H1 (cell line): ENCODE results near the gene GALNT12. TPM values are rescaled to one million over a fixed set of nuclear protein-coding genes. Genes with fewer than 3 reads are reported as not detected.

ENCODE experiments used
- CTCF ChIA-PET: fragments of 300-600 bp; sonication (Branson Sonifier 250); formaldehyde crosslinking; loops from one replicate; lab custom pipeline; 2021; ENCODE audit not compliant: partially characterized antibody; lab: Charles Lee
- POLR2A ChIA-PET: fragments of 300-600 bp; sonication (Branson Sonifier 250); formaldehyde crosslinking; loops from one replicate; lab custom pipeline; 2021; ENCODE audit warnings: inconsistent platforms; ENCODE audit not compliant: partially characterized antibody; lab: Charles Lee
- DNase-seq, 2 experiments: peaks; one replicate each; pipeline versions ENCODE4 v3.0.0 to v3.0.0-alpha.2; 2010 to 2022; ENCODE audit warnings: low spot score in 2 of 2, low read depth in 1 of 2, mixed read lengths in 1 of 2
- FAIRE-seq: peaks from 2 replicates; lab custom pipeline; 2011; peaks lifted over from hg19 to GRCh38; lab: Jason Lieb, UNC
- H2AFZ ChIP-seq: 2 replicates; pipeline ENCODE4 v1.8.1; 2012; ENCODE audit warnings: low read length, inconsistent platforms
- H2AK5ac ChIP-seq: 2 replicates; pipeline ENCODE4 v1.6.1; 2013; ENCODE audit warnings: low read depth, low read length
- H2BK120ac ChIP-seq: replicated peaks from 2 replicates; pipeline ENCODE3; 2013; ENCODE audit warnings: low read depth, low read length, inconsistent platforms
- H2BK12ac ChIP-seq: 2 replicates; pipeline ENCODE4 v1.6.1; 2013; ENCODE audit warnings: low read depth, low read length
- H2BK15ac ChIP-seq: 2 replicates; pipeline ENCODE4 v1.6.1; 2013; ENCODE audit warnings: low read length
- H2BK20ac ChIP-seq: 2 replicates; pipeline ENCODE4 v1.6.1; 2013; ENCODE audit warnings: low read length
- H2BK5ac ChIP-seq: 2 replicates; pipeline ENCODE4 v1.6.1; 2013; ENCODE audit warnings: low read depth, low read length
- H3K14ac ChIP-seq: 2 replicates; pipeline ENCODE4 v1.6.1; 2013; ENCODE audit warnings: inconsistent platforms; ENCODE audit not compliant: insufficient read length
- H3K18ac ChIP-seq: 2 replicates; pipeline ENCODE4 v1.6.1; 2013; ENCODE audit warnings: low read length; ENCODE audit errors: extremely low read depth
- H3K23ac ChIP-seq: 2 replicates; pipeline ENCODE4 v1.6.1; 2013; ENCODE audit warnings: inconsistent platforms; ENCODE audit not compliant: insufficient read length
- H3K23me2 ChIP-seq: 2 replicates; pipeline ENCODE4 v1.6.1; 2013; ENCODE audit warnings: low read depth, low read length
- H3K27ac ChIP-seq: 2 replicates; pipeline ENCODE4 v1.6.1; 2011; ENCODE audit warnings: low read depth, low read length, inconsistent platforms
- H3K27me3 ChIP-seq, 4 experiments: replicated peaks in 1 of 4; 1 replicate in 1 of 4; 2 replicates in 3 of 4; pipeline versions ENCODE4 v1.6.1 to v1.8.1; 2011 to 2013; ENCODE audit warnings: low read length in 3 of 4, mild to moderate bottlenecking in 3 of 4, inconsistent platforms in 2 of 4, mixed read lengths in 2 of 4, moderate library complexity in 1 of 4; ENCODE audit not compliant: control insufficient read depth in 3 of 4, insufficient read depth in 3 of 4; ENCODE audit errors: extremely low read depth in 1 of 4
- H3K36me3 ChIP-seq, 4 experiments: 2 replicates each; pipeline versions ENCODE4 v1.6.1 to v1.8.1; 2011 to 2013; ENCODE audit warnings: mild to moderate bottlenecking in 4 of 4, low read length in 3 of 4, moderate library complexity in 2 of 4, control low read depth in 1 of 4, inconsistent platforms in 1 of 4; ENCODE audit not compliant: insufficient read depth in 4 of 4, control insufficient read depth in 2 of 4
- H3K4ac ChIP-seq: replicated peaks from 2 replicates; pipeline ENCODE3; 2013; ENCODE audit warnings: low read length, low read depth, mixed read lengths, inconsistent platforms; ENCODE audit not compliant: insufficient read length
- H3K4me1 ChIP-seq, 4 experiments: replicated peaks in 1 of 4; 1 replicate in 1 of 4; 2 replicates in 3 of 4; pipeline versions ENCODE4 v1.6.1 to v1.8.1; 2011 to 2013; ENCODE audit warnings: low read length in 3 of 4, inconsistent platforms in 2 of 4, mixed read lengths in 1 of 4; ENCODE audit not compliant: insufficient read depth in 4 of 4, control insufficient read depth in 3 of 4
- H3K4me2 ChIP-seq, 2 experiments: 2 replicates each; pipeline versions ENCODE4 v1.6.1 to v1.8.1; 2011 to 2013; ENCODE audit warnings: low read depth in 2 of 2, low read length in 2 of 2, control low read depth in 1 of 2, inconsistent platforms in 1 of 2, mild to moderate bottlenecking in 1 of 2; ENCODE audit not compliant: insufficient read depth in 1 of 2
- H3K4me3 ChIP-seq, 4 experiments: fragments of 200-600, 300-600 bp in 1 of 4; sonication (generic), shearing (Covaris generic), sonication (Bioruptor Twin) in 1 of 4; 2 replicates each; pipeline versions ENCODE4 v1.5.1 to v1.8.1; 2011 to 2016; ENCODE audit warnings: low read length in 4 of 4, low read depth in 3 of 4, control low read depth in 2 of 4, inconsistent platforms in 2 of 4, mild to moderate bottlenecking in 2 of 4, mixed read lengths in 1 of 4, moderate library complexity in 1 of 4; ENCODE audit not compliant: insufficient read depth in 2 of 4; ENCODE audit errors: extremely low read depth in 1 of 4
- H3K56ac ChIP-seq: replicated peaks from 2 replicates; pipeline ENCODE3; 2013; ENCODE audit warnings: low read depth, mild to moderate bottlenecking, mixed read lengths, low read length, inconsistent platforms; ENCODE audit not compliant: insufficient read length
- H3K79me1 ChIP-seq: 2 replicates; pipeline ENCODE4 v1.6.1; 2013; ENCODE audit warnings: low read depth, low read length, control low read depth
- H3K79me2 ChIP-seq, 2 experiments: 2 replicates each; pipeline versions ENCODE4 v1.6.1 to v1.8.1; 2012 to 2013; ENCODE audit warnings: low read length in 2 of 2, mild to moderate bottlenecking in 2 of 2, inconsistent platforms in 1 of 2; ENCODE audit not compliant: insufficient read depth in 2 of 2, control insufficient read depth in 1 of 2
- H3K9ac ChIP-seq, 4 experiments: replicated peaks in 1 of 4; 1 replicate in 1 of 4; 2 replicates in 3 of 4; pipeline versions ENCODE4 v1.6.1 to v1.8.1; 2011 to 2013; ENCODE audit warnings: low read depth in 3 of 4, low read length in 3 of 4, control low read depth in 2 of 4, mild to moderate bottlenecking in 2 of 4, moderate library complexity in 2 of 4, inconsistent platforms in 1 of 4; ENCODE audit errors: extremely low read depth in 1 of 4
- H3K9me3 ChIP-seq, 2 experiments: 2 replicates each; pipeline versions ENCODE4 v1.6.1 to v1.8.1; 2012 to 2013; ENCODE audit warnings: mild to moderate bottlenecking in 2 of 2, moderate library complexity in 2 of 2, control low read depth in 1 of 2, inconsistent platforms in 1 of 2, low read depth in 1 of 2, low read length in 1 of 2, mixed read lengths in 1 of 2; ENCODE audit not compliant: insufficient read depth in 2 of 2
- H4K20me1 ChIP-seq, 2 experiments: replicated peaks in 1 of 2; 2 replicates each; pipeline versions ENCODE3 to v1.8.1; 2011 to 2013; ENCODE audit warnings: inconsistent platforms in 2 of 2, low read length in 2 of 2, mild to moderate bottlenecking in 1 of 2; ENCODE audit not compliant: insufficient read depth in 2 of 2, control insufficient read depth in 1 of 2
- H4K5ac ChIP-seq: 2 replicates; pipeline ENCODE4 v1.6.1; 2013; ENCODE audit warnings: low read length, low read depth, mixed read lengths, inconsistent platforms; ENCODE audit not compliant: insufficient read length
- H4K8ac ChIP-seq: 2 replicates; pipeline ENCODE4 v1.8.0; 2013; ENCODE audit warnings: mild to moderate bottlenecking, moderate library complexity, low read length, inconsistent platforms; ENCODE audit not compliant: insufficient read depth; ENCODE audit errors: extremely low read depth
- H4K91ac ChIP-seq: replicated peaks from 2 replicates; pipeline ENCODE3; 2013; ENCODE audit warnings: low read length, mixed read lengths, inconsistent platforms; ENCODE audit not compliant: insufficient read length
- RFX5 ChIP-seq: IDR thresholded peaks from 2 replicates; pipeline ENCODE4 v1.6.1; 2011; ENCODE audit warnings: low read depth, low read length, improper control_type of control experiment, borderline replicate concordance
- SUZ12 ChIP-seq: fragments of 200-600 bp; sonication (generic); IDR thresholded peaks from 2 replicates; pipeline ENCODE4 v1.6.1; 2012; ENCODE audit warnings: mild to moderate bottlenecking, inconsistent platforms, low read length, moderate library complexity, mixed read lengths
- TBP ChIP-seq: IDR thresholded peaks from 2 replicates; pipeline ENCODE4 v1.6.1; 2011; ENCODE audit warnings: low read depth, low read length, improper control_type of control experiment
- WGBS, 2 experiments: shearing (Covaris generic) in 1 of 2; methylation state at CpG; one replicate each; pipeline versions ENCODE4 v1.1.6 to v1.1.7; 2013 to 2015; ENCODE audit warnings: low lambda C conversion rate in 2 of 2, mixed read lengths in 2 of 2, inconsistent platforms in 1 of 2, low coverage in 1 of 2, missing lambda C conversion rate in 1 of 2; ENCODE audit not compliant: insufficient replicate concordance in 2 of 2, insufficient coverage in 1 of 2, insufficient read length in 1 of 2; ENCODE audit errors: extremely low coverage in 1 of 2, missing lambda C conversion rate in 1 of 2; 5-methylcytosine and 5-hydroxymethylcytosine counted together
- polyA plus RNA-seq, 7 experiments: library from polyadenylated mRNA; depleted of rRNA in 3 of 7; stranded (reverse) in 5 of 7; unstranded in 2 of 7; fragments of >200 nt in 5 of 7; fragments of 200-250 nt in 2 of 7; gene quantifications; 1 replicate in 5 of 7; 2 replicates in 1 of 7; 4 replicates in 1 of 7; pipeline versions ENCODE4 v1.2.1 to v1.2.3, GENCODE V29; 2011 to 2013; ENCODE audit warnings: missing spikeins in 2 of 7, mixed read lengths in 2 of 7
- total RNA-seq: library from RNA; stranded (reverse); fragmentation: NEBNext Ultra II Directional; extraction: Animal tissue kit (Norgen Biotek cat#: 25700); gene quantifications from 2 replicates; pipeline ENCODE4 v1.2.1, GENCODE V29; 2021

GALNT12 gene
- total and polyA plus RNA-seq, 2 of the 8 experiments (the other 6 are each of a cell fraction or from before 2014, with no cell fraction given): 16.2 to 19.6 TPM

GRCh38 chr9:98810102-98810842 is 2.8 kb downstream of the GALNT12 start:
- Histone ChIP-seq H3K23me2 (peaks cover 7% of the 10 kb centered on the region; the same call in 1 of the 2 replicates), H2BK15ac (no peak overlapping the region), H3K4me1 (peaks cover 5 to 19% (median 14%) of the 10 kb centered on the region in 4 experiments), H2BK12ac (no peak overlapping the region), H3K9ac (no peak overlapping the region), H4K20me1 (no peaks in the 10 kb centered on the region), H3K9me3 (no peaks in the 10 kb centered on the region), H4K91ac (no peak overlapping the region), H2BK5ac (no peak overlapping the region), H3K79me2 (no peaks in the 10 kb centered on the region), H4K8ac (no peak overlapping the region), H3K27ac (no peak overlapping the region), H3K23ac (no peak overlapping the region), H3K4me2 (peak overlapping the region; percentile 18 to 78; a peak in 3 of 4 replicates), H2BK20ac (no peak overlapping the region), H3K4me3 (no peak overlapping the region), H3K56ac (no peak overlapping the region), H3K36me3 (no peaks in the 10 kb centered on the region), H3K4ac (no peak overlapping the region), H3K18ac (no peak overlapping the region), H4K5ac (no peak overlapping the region), H2AFZ (no peak overlapping the region), H3K14ac (no peak overlapping the region), H2BK120ac (no peak overlapping the region), H3K79me1 (no peaks in the 10 kb centered on the region), H2AK5ac (no peak overlapping the region), H3K27me3 (peaks cover 0 to 5% (median 2%) of the 10 kb centered on the region in 4 experiments; a peak in 2 of 7 replicates)
- CTCF ChIA-PET: interaction anchor here (0.6 to 5.6 kb wide), 2 partner anchors 18 to 477 kb away, joined by 3 to 28 read pairs; no protein-coding TSS in a partner anchor
- WGBS, 2 experiments: 74% methylated on average over 3 of the region's 3 CpGs; no CpG with 5 or more reads in 1 of the 2 experiments
- POLR2A ChIA-PET: no interaction called here
- no peak for FAIRE-seq
- peak in 1 of 2 experiments; percentile 37 for DNase-seq
- TF ChIP-seq SUZ12 (no peak), RFX5 (no peak), TBP (no peak)
